Activated CD8-positive, alpha-beta T cell treated with anti-CD3 and anti-CD28 coated beads for 36 hours (primary cell): ENCODE measurements around the gene SFXN5. TPM values are rescaled to one million over a fixed set of nuclear protein-coding genes. Genes with fewer than 3 reads are reported as not detected.

Experiments
- ATAC-seq: fragments of 200-7000 bp; cut with Tn5 transposase; one replicate; pipeline ENCODE4 v1.10.0; 2021; ENCODE audit warnings: mild to moderate bottlenecking, moderate library complexity
- CTCF ChIA-PET: fragments of 350-600 bp; sonication (Branson Sonifier 250); formaldehyde crosslinking; loops from one replicate; lab custom pipeline; 2021; ENCODE audit warnings: antibody characterized with exemption; lab: Charles Lee
- POLR2A ChIA-PET: fragments of 350-600 bp; sonication (Branson Sonifier 250); formaldehyde crosslinking; loops from one replicate; lab custom pipeline; 2021; ENCODE audit warnings: antibody characterized with exemption; lab: Charles Lee
- DNase-seq: peaks from one replicate; pipeline ENCODE4 v3.0.0-alpha.2; 2020
- H3K27ac Mint-ChIP-seq: one replicate; pipeline ENCODE4 v1.8.0; 2021; ENCODE audit warnings: mild to moderate bottlenecking, mixed read lengths
- H3K27me3 Mint-ChIP-seq: one replicate; pipeline ENCODE4 v1.8.0; 2021; ENCODE audit warnings: mixed read lengths
- H3K36me3 Mint-ChIP-seq: one replicate; pipeline ENCODE4 v1.8.0; 2021; ENCODE audit warnings: low read depth, mixed read lengths
- H3K4me1 Mint-ChIP-seq: one replicate; pipeline ENCODE4 v1.8.0; 2021; ENCODE audit warnings: low read depth, mixed read lengths
- H3K4me3 Mint-ChIP-seq: one replicate; pipeline ENCODE4 v1.8.0; 2021; ENCODE audit warnings: mild to moderate bottlenecking, moderate library complexity, mixed read lengths
- H3K9me3 Mint-ChIP-seq: one replicate; pipeline ENCODE4 v1.8.0; 2021; ENCODE audit warnings: mixed read lengths
- intact Hi-C: fragments of 100-400 bp; cut with micrococcal nuclease; formaldehyde crosslinking; loops from one replicate; pipeline ENCODE4 v1.10.0; 2022
- total RNA-seq, 2 experiments: library from RNA; stranded (reverse); gene quantifications; one replicate each; pipeline ENCODE4 v1.2.3, GENCODE V29; 2021
- TF ChIP-seq, protein P1 (sequence below): fragments of 200-600 bp; IDR thresholded peaks from one replicate; pipeline ENCODE4 v1.8.0; 2022; ENCODE audit warnings: antibody characterized with exemption, mild to moderate bottlenecking

Gene SFXN5
- total RNA-seq, 2 experiments from 2014 or later: 7.4 to 9.6 TPM

DNA sequence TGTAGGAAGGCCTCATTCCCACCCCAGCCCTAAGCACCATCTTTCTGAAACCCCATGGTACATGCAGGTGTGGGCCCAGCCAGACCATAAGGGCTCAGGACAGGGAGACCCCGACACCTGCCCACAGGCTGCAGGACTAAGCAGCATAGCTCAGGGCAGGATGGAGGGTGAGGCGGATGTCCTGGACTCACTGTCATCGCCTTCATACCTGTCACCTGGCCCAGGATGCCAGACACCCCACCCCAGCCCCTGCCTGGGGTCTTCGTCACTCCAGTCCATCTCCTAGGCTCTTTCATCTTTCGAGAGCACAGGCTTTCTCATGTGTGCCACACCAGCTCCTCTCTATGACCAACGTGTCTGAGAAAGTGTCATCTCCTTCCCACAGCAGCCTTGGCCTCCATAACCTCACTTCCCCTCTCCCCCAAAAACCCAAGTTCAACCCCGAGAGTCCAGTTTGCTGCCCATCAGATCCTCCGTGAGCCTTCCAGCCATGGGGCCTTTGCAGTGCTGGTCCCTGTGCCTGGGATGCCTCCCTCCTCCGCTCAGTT is 82.7 kb downstream of the SFXN5 start:
- DNase-seq (no peak), ATAC-seq (no peak)
- ChIA-PET POLR2A (no interaction called here), CTCF (interaction anchor here (0.6 to 1.3 kb wide), 3 partner anchors 14 to 189 kb away, joined by 3 to 4 read pairs (median 3); no protein-coding TSS in a partner anchor)
- Mint-ChIP-seq H3K4me1 (no peaks in the 10 kb centered on the region), H3K27ac (no peak overlapping the region), H3K9me3 (no peaks in the 10 kb centered on the region), H3K36me3 (no peaks in the 10 kb centered on the region), H3K4me3 (no peak overlapping the region), H3K27me3 (no peaks in the 10 kb centered on the region)
- intact Hi-C loops: no loop called here
- TF ChIP-seq, protein P1, sequence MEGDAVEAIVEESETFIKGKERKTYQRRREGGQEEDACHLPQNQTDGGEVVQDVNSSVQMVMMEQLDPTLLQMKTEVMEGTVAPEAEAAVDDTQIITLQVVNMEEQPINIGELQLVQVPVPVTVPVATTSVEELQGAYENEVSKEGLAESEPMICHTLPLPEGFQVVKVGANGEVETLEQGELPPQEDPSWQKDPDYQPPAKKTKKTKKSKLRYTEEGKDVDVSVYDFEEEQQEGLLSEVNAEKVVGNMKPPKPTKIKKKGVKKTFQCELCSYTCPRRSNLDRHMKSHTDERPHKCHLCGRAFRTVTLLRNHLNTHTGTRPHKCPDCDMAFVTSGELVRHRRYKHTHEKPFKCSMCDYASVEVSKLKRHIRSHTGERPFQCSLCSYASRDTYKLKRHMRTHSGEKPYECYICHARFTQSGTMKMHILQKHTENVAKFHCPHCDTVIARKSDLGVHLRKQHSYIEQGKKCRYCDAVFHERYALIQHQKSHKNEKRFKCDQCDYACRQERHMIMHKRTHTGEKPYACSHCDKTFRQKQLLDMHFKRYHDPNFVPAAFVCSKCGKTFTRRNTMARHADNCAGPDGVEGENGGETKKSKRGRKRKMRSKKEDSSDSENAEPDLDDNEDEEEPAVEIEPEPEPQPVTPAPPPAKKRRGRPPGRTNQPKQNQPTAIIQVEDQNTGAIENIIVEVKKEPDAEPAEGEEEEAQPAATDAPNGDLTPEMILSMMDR: no peak

GRCh38 chr2:72988041-72988440 is 83.5 kb downstream of the SFXN5 start:
- Mint-ChIP-seq H3K9me3 (no peaks in the 10 kb centered on the region), H3K27ac (no peak overlapping the region), H3K36me3 (no peaks in the 10 kb centered on the region), H3K27me3 (no peaks in the 10 kb centered on the region), H3K4me1 (no peaks in the 10 kb centered on the region), H3K4me3 (no peak overlapping the region)
- ATAC-seq (no peak), DNase-seq (no peak)
- intact Hi-C loops: no loop called here
- POLR2A ChIA-PET: no interaction called here
- TF ChIP-seq, protein P1: no peak
- CTCF ChIA-PET: interaction anchor here (1.0 to 2.2 kb wide), 3 partner anchors 13 to 95 kb away, joined by 3 to 6 read pairs (median 3); no protein-coding TSS in a partner anchor

DNA sequence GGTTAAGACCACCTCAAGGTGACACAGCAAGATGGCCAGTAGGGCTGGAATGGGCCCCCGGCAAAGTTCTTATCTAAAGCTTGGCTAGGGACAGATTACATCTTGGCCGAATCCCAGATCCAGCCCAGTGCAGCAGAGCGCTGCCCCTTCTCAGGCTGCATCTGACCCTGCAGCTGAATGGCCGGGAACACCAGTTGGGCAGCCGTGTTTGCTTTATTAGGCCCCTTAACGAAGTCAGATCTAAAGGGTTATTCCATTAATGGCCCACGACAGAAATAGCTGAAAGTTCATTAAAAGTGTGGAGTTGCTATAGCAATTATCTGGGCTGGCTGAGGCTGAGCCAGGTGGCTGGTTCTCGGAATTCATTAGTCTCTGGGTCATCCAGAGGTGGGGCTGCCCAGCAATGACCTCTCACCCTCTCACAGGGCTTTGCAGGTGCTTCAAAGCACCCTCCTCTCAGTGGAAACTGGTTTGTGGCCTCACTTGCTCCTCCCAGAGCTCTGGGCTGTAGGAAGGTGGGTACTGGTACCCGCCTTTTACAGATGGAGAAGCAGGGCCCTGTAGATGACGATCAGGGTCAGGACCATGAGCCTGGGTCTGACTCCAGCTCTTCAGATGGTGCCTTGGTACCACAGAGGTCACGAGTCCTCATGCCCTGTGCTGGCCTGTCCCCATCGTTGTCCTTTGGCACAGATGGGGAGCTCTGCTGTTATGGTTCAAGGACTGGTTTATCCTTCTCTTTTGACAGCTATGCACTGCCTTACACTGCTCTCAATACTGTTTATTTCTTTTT is 85.4 kb downstream of the SFXN5 start:
- H3K4me3 Mint-ChIP-seq: no peak overlapping the region
- CTCF ChIA-PET: interaction anchor here (1.0 to 3.6 kb wide), 4 partner anchors 13 to 191 kb away, joined by 3 to 16 read pairs (median 6); no protein-coding TSS in a partner anchor

GRCh38 chr2:72985136-72985535 is 86.4 kb downstream of the SFXN5 start:
- ATAC-seq (no peak), DNase-seq (no peak)
- intact Hi-C loops: no loop called here
- H3K27ac Mint-ChIP-seq: no peak overlapping the region
- CTCF ChIA-PET: interaction anchor here (0.7 to 3.6 kb wide), 2 partner anchors 12 to 192 kb away, joined by 4 to 16 read pairs; no protein-coding TSS in a partner anchor
- TF ChIP-seq, protein P1: no peak
- POLR2A ChIA-PET: no interaction called here
- no peaks in the 10 kb centered on the region for H3K9me3 Mint-ChIP-seq
- no peaks in the 10 kb centered on the region for H3K27me3 Mint-ChIP-seq
- no peaks in the 10 kb centered on the region for H3K36me3 Mint-ChIP-seq
- no peak overlapping the region for H3K4me3 Mint-ChIP-seq
- no peaks in the 10 kb centered on the region for H3K4me1 Mint-ChIP-seq

More for the DNA sequence above, 85.4 kb downstream of the SFXN5 start:
- POLR2A ChIA-PET: interaction anchor here (0.5 kb wide), 1 partner anchor 9 kb away, joined by 3 read pairs; no protein-coding TSS in a partner anchor
- TF ChIP-seq, protein P1: no peak
- Mint-ChIP-seq H3K27me3 (no peaks in the 10 kb centered on the region), H3K9me3 (no peaks in the 10 kb centered on the region), H3K27ac (no peak overlapping the region), H3K36me3 (no peaks in the 10 kb centered on the region), H3K4me1 (no peaks in the 10 kb centered on the region)
- no peak for DNase-seq
- no peak for ATAC-seq
- intact Hi-C loops: no loop called here
